Motor neuron (in vitro differentiated cells): ENCODE measurements around the gene SQSTM1. TPM values are rescaled to one million over a fixed set of nuclear protein-coding genes. Genes with fewer than 3 reads are reported as not detected.
A peak's percentile ranks its signal among the peaks of the same experiment; 100 is the strongest.

ENCODE experiments used
- ATAC-seq, 8 experiments: fragments of 200-7000 bp; cut with Tn5 transposase; replicated peaks in 6 of 8; 2 replicates each; pipeline ENCODE4 v1.8.0; 2021; ENCODE audit warnings: mild to moderate bottlenecking in 8 of 8, moderate library complexity in 8 of 8
- H3K27ac ChIP-seq, 2 donors: fragments of 250-450 bp; sonication (Bioruptor Pico); 2 replicates each; pipeline ENCODE4 v1.9.0; 2021; ENCODE audit warnings: antibody characterized with exemption in 2 of 2, mild to moderate bottlenecking in 2 of 2, moderate library complexity in 1 of 2
- H3K4me1 ChIP-seq, 2 donors: fragments of 250-450 bp; sonication (Bioruptor Pico); replicated peaks in 1 of 2; 2 replicates each; pipeline ENCODE4 v1.6.1; 2021; ENCODE audit warnings: antibody characterized with exemption in 2 of 2, mild to moderate bottlenecking in 2 of 2, moderate library complexity in 1 of 2
- H3K4me3 ChIP-seq, 5 donors: fragments of 250-450 bp; sonication (Bioruptor Pico); 2 replicates each; pipeline ENCODE4 v1.9.0; 2021; ENCODE audit warnings: antibody characterized with exemption in 5 of 5, mild to moderate bottlenecking in 5 of 5, moderate library complexity in 4 of 5
- WGBS, 10 experiments: fragments of 450-650 bp; shearing (Covaris generic); methylation state at CpG; one replicate each; pipeline ENCODE4 v1.0.0; 2022; 5-methylcytosine and 5-hydroxymethylcytosine counted together
- in situ Hi-C, 9 experiments: fragments of 400-800 bp; cut with MboI; loops; one replicate each; pipeline ENCODE4 v1.15.0; 2021; ENCODE audit warnings: low sequenced_read_pairs in 9 of 9, low pct_unique_long_range_greater_than_20kb in 2 of 9; ENCODE audit not compliant: unreplicated experiment in 9 of 9
- total RNA-seq, 8 experiments: library from RNA; unstranded; fragments of 300-600 nt; gene quantifications; 2 replicates each; pipeline versions ENCODE4 v1.2.3 to v1.2.4, GENCODE V29; 2022

SQSTM1 gene
- total RNA-seq: 100 to 1,000 TPM in 4 of 8 experiments, 10 to 100 TPM in 4; 55.5 to 679 (median 128) TPM

- peak; percentile 15 to 60 (median 48) for ATAC-seq
- in situ Hi-C loops: no loop called here
These were observed at the start of gene SQSTM1 for GRCh38 chr5:179820483-179821297. SQSTM1 (plus strand) TSS chr5:179820905; CDS start chr5:179820937, 32 bp downstream.

GRCh38 chr5:179771311-179771895, 49.3 kb upstream of the SQSTM1 start:
- 82 to 100% (median 96%) methylated on average over 1 to 2 of the region's 4 CpGs; no CpG with 5 or more reads in 2 of the 10 experiments for WGBS, 10 experiments
- no peak for ATAC-seq
- no peak overlapping the region for H3K27ac ChIP-seq
- no peak overlapping the region for H3K4me3 ChIP-seq
- in situ Hi-C loops: no loop called here
- no peaks in the 10 kb centered on the region for H3K4me1 ChIP-seq

More at GRCh38 chr5:179820483-179821297, at the start of gene SQSTM1:
- H3K27ac ChIP-seq: peak within 1 kb of the TSS; percentile 89 to 94
- peaks cover 29 to 42% of the 10 kb centered on the region in 2 donors for H3K4me1 ChIP-seq
- H3K4me3 ChIP-seq: peak within 1 kb of the TSS; percentile 77 to 92 (median 89)
- WGBS, 10 experiments: 0 to 40% (median 0%) methylated on average over 1 to 6 of the region's 81 CpGs; no CpG with 5 or more reads in 7 of the 10 experiments

DNA sequence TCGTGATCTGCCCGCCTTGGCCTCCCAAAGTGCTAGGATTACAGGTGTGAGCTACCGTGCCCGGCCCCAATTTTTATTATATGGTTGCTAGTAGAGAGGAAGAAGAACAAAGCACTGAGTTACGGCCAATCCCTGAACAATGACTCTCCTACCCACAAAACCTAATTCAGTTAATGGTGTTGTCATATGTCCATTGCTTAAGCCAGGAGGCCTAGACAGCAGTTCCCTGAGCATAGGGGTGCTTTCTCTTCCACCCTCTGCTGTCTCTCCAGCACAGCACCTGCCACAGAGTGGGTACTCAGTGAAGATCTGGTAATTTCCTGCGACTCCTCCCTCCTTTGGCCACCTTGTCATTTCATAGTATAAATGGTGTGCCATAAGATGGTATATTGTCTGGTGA, 48.4 kb upstream of the SQSTM1 start:
- ATAC-seq: no peak
- in situ Hi-C loops: no loop called here
- no peaks in the 10 kb centered on the region for H3K4me1 ChIP-seq
- 79 to 100% (median 95%) methylated on average over 1 to 6 of the region's 6 CpGs; no CpG with 5 or more reads in 3 of the 10 experiments for WGBS, 10 experiments
- no peak overlapping the region for H3K4me3 ChIP-seq
- H3K27ac ChIP-seq: no peak overlapping the region

DNA sequence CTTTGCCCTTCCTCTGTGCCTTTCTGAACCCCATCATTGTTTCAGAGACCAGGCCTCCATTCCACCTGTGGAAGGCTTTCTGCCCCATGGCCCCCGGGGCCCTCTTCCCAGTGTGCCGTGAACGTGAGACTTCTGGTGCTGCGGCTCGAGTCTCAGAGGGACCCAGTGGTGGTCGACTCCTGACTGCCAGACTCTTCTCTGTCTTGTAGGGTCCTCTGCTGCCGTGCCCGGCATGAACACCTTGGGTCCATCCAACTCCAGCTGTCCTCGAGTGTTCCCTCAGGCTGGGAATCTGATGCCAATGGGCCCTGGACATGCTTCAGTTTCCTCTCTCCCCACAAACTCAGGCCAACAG, 47.0 kb upstream of the SQSTM1 start:
- Histone ChIP-seq H3K4me3 (no peak overlapping the region), H3K27ac (no peak overlapping the region), H3K4me1 (no peaks in the 10 kb centered on the region)
- 90 to 100% (median 94%) methylated on average over 1 to 9 of the region's 9 CpGs; no CpG with 5 or more reads in 6 of the 10 experiments for whole genome bisulfite sequencing, 10 experiments
- no peak for ATAC-seq
- in situ Hi-C loops: no loop called here

DNA sequence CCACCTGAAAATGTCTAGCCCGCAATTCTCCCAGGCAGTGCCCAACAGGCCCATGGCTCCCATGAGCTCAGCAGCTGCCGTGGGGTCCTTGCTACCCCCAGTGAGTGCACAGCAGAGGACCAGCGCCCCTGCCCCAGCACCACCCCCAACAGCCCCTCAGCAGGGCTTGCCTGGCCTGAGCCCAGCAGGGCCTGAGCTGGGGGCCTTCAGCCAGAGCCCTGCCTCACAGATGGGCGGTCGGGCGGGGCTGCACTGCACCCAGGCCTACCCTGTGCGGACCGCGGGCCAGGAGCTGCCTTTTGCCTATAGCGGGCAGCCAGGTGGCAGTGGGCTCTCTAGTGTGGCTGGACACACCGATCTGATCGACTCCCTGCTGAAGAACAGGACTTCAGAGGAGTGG, 46.3 kb upstream of the SQSTM1 start:
- Histone ChIP-seq H3K4me1 (no peaks in the 10 kb centered on the region), H3K4me3 (no peak overlapping the region), H3K27ac (no peak overlapping the region)
- no peak for ATAC-seq
- WGBS, 10 experiments: 79% methylated on average over 2 of the region's 12 CpGs; no CpG with 5 or more reads in 9 of the 10 experiments
- in situ Hi-C loops: no loop called here

- 76 to 100% (median 100%) methylated on average over 1 to 7 of the region's 11 CpGs; no CpG with 5 or more reads in 2 of the 10 experiments for WGBS, 10 experiments
- in situ Hi-C loops: no loop called here
- no peaks in the 10 kb centered on the region for H3K4me1 ChIP-seq
These were observed 44.2 kb upstream of the SQSTM1 start for GRCh38 chr5:179776411-179776938.

DNA sequence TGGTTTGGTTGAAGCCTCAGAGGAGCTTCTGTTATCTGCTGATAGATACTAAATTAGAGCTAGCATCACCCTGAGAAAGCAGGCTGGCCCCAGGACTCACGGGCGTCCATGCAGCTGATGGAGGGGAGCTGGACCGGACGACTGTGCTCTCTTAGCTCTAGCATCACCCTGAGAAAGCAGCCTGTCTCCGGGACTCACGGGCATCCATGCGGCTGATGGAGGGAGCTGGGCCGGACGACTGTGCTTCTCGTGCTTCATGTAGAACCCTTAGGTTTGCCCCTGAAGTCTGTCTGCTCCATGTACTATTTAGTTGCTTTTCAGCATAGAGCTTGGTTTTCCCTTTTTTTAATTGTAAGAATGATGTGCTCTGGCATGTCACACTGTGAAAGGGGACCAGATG, 43.2 kb upstream of the SQSTM1 start:
- Histone ChIP-seq H3K27ac (no peak overlapping the region), H3K4me3 (no peak overlapping the region), H3K4me1 (no peaks in the 10 kb centered on the region)
- ATAC-seq: no peak
- 50 to 100% (median 90%) methylated on average over 2 to 4 of the region's 10 CpGs; no CpG with 5 or more reads in 5 of the 10 experiments for WGBS, 10 experiments
- in situ Hi-C loops: no loop called here

More at GRCh38 chr5:179776411-179776938, 44.2 kb upstream of the SQSTM1 start:
- no peak overlapping the region for H3K27ac ChIP-seq
- ATAC-seq: no peak
- no peak overlapping the region for H3K4me3 ChIP-seq

DNA sequence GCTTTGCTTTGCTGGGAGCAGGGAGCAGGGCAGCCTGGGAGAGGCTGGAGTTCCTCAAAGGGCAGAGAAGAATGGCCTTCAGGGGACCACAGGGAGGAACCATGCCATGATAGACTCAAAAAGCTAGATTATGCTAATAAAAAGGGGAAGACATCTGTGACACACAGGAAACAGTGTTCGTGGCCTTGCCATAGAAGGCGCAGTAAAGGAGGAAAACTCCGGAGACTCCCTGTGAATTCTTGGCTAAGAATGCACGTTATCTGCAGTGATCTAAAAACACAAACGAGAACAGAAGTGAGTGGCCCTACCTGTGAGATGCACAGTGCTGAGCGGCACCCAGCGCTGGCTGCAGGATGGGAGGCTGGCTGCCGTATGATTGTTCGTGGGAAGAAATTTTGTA, 42.8 kb upstream of the SQSTM1 start:
- Histone ChIP-seq H3K4me3 (no peak overlapping the region), H3K27ac (no peak overlapping the region), H3K4me1 (no peaks in the 10 kb centered on the region)
- no peak for ATAC-seq
- 61 to 100% (median 97%) methylated on average over 1 to 8 of the region's 9 CpGs for WGBS, 10 experiments
- in situ Hi-C loops: no loop called here

- Histone ChIP-seq H3K27ac (no peak overlapping the region), H3K4me3 (no peak overlapping the region), H3K4me1 (no peaks in the 10 kb centered on the region)
- ATAC-seq: no peak
- in situ Hi-C loops: no loop called here
- WGBS, 10 experiments: 83 to 100% (median 98%) methylated on average over 1 to 5 of the region's 5 CpGs; no CpG with 5 or more reads in 2 of the 10 experiments
These were observed 42.1 kb upstream of the SQSTM1 start for GRCh38 chr5:179778591-179778990.

- H3K27ac ChIP-seq: no peak overlapping the region
- no peaks in the 10 kb centered on the region for H3K4me1 ChIP-seq
- H3K4me3 ChIP-seq: no peak overlapping the region
- ATAC-seq: no peak
- in situ Hi-C loops: no loop called here
- 100% methylated on average over 1 to 2 of the region's 4 CpGs; no CpG with 5 or more reads in 5 of the 10 experiments for WGBS, 10 experiments
These were observed 40.9 kb upstream of the SQSTM1 start for GRCh38 chr5:179779826-179780225.

DNA sequence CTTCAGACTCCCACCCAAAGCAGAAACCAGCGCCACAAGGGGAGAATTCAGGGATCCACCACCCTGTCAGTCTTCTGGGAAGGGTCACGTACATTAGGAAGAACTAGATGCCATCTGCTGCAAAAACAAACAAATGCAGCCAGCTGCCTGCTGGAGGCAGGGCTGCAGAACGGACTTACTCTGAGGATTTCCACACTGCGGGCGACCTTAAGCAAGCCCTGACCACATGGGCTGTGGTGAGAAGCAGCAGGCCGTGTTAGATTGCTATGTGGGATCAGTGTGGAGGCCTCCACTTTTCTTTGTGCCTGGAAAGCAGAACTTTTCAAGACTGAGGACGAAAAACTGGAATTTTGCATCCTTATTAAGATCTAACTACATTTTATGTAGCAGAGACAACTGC, 40.3 kb upstream of the SQSTM1 start:
- in situ Hi-C loops: no loop called here
- WGBS, 10 experiments: 75 to 100% (median 96%) methylated on average over 1 to 6 of the region's 7 CpGs; no CpG with 5 or more reads in 2 of the 10 experiments
- Histone ChIP-seq H3K4me1 (no peaks in the 10 kb centered on the region), H3K27ac (no peak overlapping the region), H3K4me3 (no peak overlapping the region)
- no peak for ATAC-seq

DNA sequence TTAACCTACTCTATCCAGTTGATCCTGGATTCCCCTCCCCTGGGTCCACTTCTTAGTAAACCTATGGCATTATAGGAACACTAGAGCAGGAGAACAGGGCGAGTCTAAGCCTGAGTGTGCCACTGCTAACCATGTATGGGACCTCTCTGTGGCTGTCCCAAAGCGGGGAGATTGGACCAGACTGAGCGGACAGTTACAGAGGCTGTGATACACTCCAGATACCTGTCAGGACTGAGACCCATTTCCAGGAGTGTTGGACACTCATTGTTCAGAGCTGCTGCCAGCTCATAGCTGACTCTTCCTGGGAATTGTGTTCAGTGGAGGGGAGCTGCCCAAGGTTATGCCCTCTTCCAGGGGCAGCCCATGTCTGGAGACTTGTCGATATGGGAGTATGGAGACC, 38.9 kb upstream of the SQSTM1 start:
- in situ Hi-C loops: no loop called here
- 90 to 100% (median 96%) methylated on average over 1 to 3 of the region's 4 CpGs; no CpG with 5 or more reads in 7 of the 10 experiments for WGBS, 10 experiments
- no peak for ATAC-seq
- Histone ChIP-seq H3K4me3 (no peak overlapping the region), H3K27ac (no peak overlapping the region), H3K4me1 (no peaks in the 10 kb centered on the region)

DNA sequence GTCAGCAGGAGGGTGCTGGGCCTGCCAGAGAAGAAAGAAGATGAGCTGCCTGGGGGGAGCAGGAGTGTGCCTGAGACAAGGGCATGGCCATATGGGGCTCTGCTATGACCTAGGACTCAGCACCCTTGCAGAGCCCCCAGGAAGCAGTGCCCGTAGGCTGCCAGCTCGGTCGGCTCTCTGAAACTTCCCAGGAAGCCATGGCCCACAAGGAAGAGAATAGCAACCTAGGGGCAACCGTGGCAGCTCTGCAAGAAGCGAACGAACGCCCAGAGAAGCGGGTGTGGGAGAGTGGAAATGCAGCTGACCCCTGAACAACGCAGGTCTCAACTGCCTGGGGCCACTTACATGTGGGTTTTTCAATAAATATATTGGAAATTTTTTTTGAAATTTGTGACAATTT, 37.6 kb upstream of the SQSTM1 start:
- H3K4me3 ChIP-seq: no peak overlapping the region
- no peak for ATAC-seq
- no peak overlapping the region for H3K27ac ChIP-seq
- H3K4me1 ChIP-seq: no peaks in the 10 kb centered on the region
- WGBS, 10 experiments: 80 to 100% (median 97%) methylated on average over 3 to 7 of the region's 9 CpGs; no CpG with 5 or more reads in 3 of the 10 experiments
- in situ Hi-C loops: no loop called here
